Camera-type eye (tissue), 1 donor: ENCODE results near the gene COA7. TPM values are rescaled to one million over a fixed set of nuclear protein-coding genes. Genes with fewer than 3 reads are reported as not detected.

Source experiments
- total RNA-seq: library from RNA; depleted of rRNA; stranded (reverse); fragments of >200 nt; gene quantifications from one replicate; pipeline ENCODE4 v1.2.3, GENCODE V29; 2014

The COA7 gene
- 11.2 TPM for total RNA-seq

GRCh38 chr1:52697795-52698674 is at the start of gene COA7:
COA7 (minus strand) TSS chr1:52698347; CDS start chr1:52698326, 21 bp downstream.

GRCh38 chr1:52726265-52727113 is 28.3 kb upstream of the COA7 start, which contains the start of gene ZYG11B:
ZYG11B (plus strand) TSS chr1:52726453; CDS start chr1:52726654, 201 bp downstream.

Other genes starting within 250 kb of the COA7 start
- 180 TPM for gene TUT4, start 145.3 kb downstream of the COA7 start, total RNA-seq
- 96.0 TPM for gene GPX7, start 96.0 kb downstream of the COA7 start, total RNA-seq
- gene SHISAL2A, start 65.2 kb downstream of the COA7 start, total RNA-seq, result 0.38 TPM
- gene ZYG11B, start 28.1 kb upstream of the COA7 start, total RNA-seq, result 112 TPM
- 0.38 TPM for gene ZYG11A, start 144.4 kb upstream of the COA7 start, total RNA-seq
- gene ECHDC2, start 223.4 kb upstream of the COA7 start, total RNA-seq, result 47.3 TPM
- gene SCP2, start 228.9 kb upstream of the COA7 start, total RNA-seq, result 111 TPM